K562 (cell line): ENCODE data around the gene NUP133. TPM values are rescaled to one million over a fixed set of nuclear protein-coding genes. Genes with fewer than 3 reads are reported as not detected.

Experiments
- ARID3A ChIP-seq: IDR thresholded peaks from 2 replicates; pipeline ENCODE4 v1.6.1; 2012; ENCODE audit warnings: low read depth, low read length, improper control_type of control experiment, borderline replicate concordance
- CBX8 ChIP-seq: fragments of 200-600 bp; sonication (generic); IDR thresholded peaks from 2 replicates; pipeline ENCODE4 v1.6.1; 2012; ENCODE audit warnings: borderline replicate concordance, mixed run types, low read depth, mild to moderate bottlenecking, moderate library complexity, mixed read lengths, low read length, control low read depth, inconsistent platforms; ENCODE audit not compliant: poor library complexity, severe bottlenecking; ENCODE audit errors: extremely low read depth
- E4F1 ChIP-seq: fragments of 250-450 bp; sonication (Bioruptor Pico); IDR thresholded peaks from 2 replicates; pipeline ENCODE4 v1.5.0; 2021; ENCODE audit warnings: mild to moderate bottlenecking, borderline replicate concordance
- ERF ChIP-seq: fragments of 450-650 bp; formaldehyde crosslinking; IDR thresholded peaks from 2 replicates; pipeline ENCODE4 v1.4.0; 2020; ENCODE audit warnings: mild to moderate bottlenecking, mixed read lengths
- EWSR1 ChIP-seq: fragments of 450-650 bp; IDR thresholded peaks from 2 replicates; pipeline ENCODE4 v1.6.1; 2018; ENCODE audit warnings: borderline replicate concordance, mild to moderate bottlenecking, low read depth, moderate library complexity; ENCODE audit not compliant: partially characterized antibody
- LCOR ChIP-seq: sonication (generic); formaldehyde crosslinking; IDR thresholded peaks from 2 replicates; pipeline ENCODE4 v1.8.0; 2022; ENCODE audit warnings: mild to moderate bottlenecking, missing genetic modification reagents
- MBD1 ChIP-seq: fragments of 250-450 bp; sonication (Bioruptor Pico); IDR thresholded peaks from 2 replicates; pipeline ENCODE4 v1.8.0; 2022; ENCODE audit warnings: inconsistent platforms
- PHB2 ChIP-seq: fragments of 450-650 bp; IDR thresholded peaks from 2 replicates; pipeline ENCODE4 v1.6.1; 2017; ENCODE audit warnings: low read depth
- PML ChIP-seq: IDR thresholded peaks from 2 replicates; pipeline ENCODE4 v1.6.1; 2012; ENCODE audit warnings: low read length, inconsistent platforms
- RAD51 ChIP-seq: fragments of 450-650 bp; IDR thresholded peaks from 2 replicates; pipeline ENCODE4 v1.7.1; 2016; ENCODE audit warnings: low read depth, mild to moderate bottlenecking, borderline replicate concordance
- RBBP5 ChIP-seq: fragments of 200-600 bp; sonication (generic); IDR thresholded peaks from 2 replicates; pipeline ENCODE4 v1.6.1; 2012; ENCODE audit warnings: borderline replicate concordance, mild to moderate bottlenecking, low read length, control low read depth, inconsistent platforms; ENCODE audit not compliant: insufficient read depth, poor library complexity, severe bottlenecking
- RBM22 ChIP-seq: fragments of 200-400 bp; formaldehyde crosslinking; IDR thresholded peaks from 2 replicates; pipeline ENCODE4 v1.6.1; 2018; ENCODE audit warnings: low read length, low read depth; ENCODE audit not compliant: poor library complexity, severe bottlenecking
- SIN3A ChIP-seq, 2 experiments: fragments of 150-350 bp in 1 of 2; IDR thresholded peaks; 2 replicates each; pipeline ENCODE4 v1.6.1; 2011 to 2016; ENCODE audit warnings: borderline replicate concordance in 2 of 2, low read depth in 2 of 2, low read length in 2 of 2, mild to moderate bottlenecking in 2 of 2, moderate library complexity in 2 of 2; ENCODE audit not compliant: control insufficient read depth in 1 of 2
- TAF15 ChIP-seq: fragments of 200-400 bp; formaldehyde crosslinking; IDR thresholded peaks from 2 replicates; pipeline ENCODE4 v1.6.1; 2017; ENCODE audit warnings: mild to moderate bottlenecking, low read depth, low read length, moderate library complexity
- TFE3 ChIP-seq: fragments of 450-650 bp; formaldehyde crosslinking; IDR thresholded peaks from 2 replicates; pipeline ENCODE4 v1.4.0; 2020; ENCODE audit warnings: mild to moderate bottlenecking, mixed read lengths
- WHSC1 ChIP-seq: IDR thresholded peaks from one replicate; pipeline ENCODE4 v1.6.1; 2012; ENCODE audit warnings: low read length, control low read depth, inconsistent platforms
- ZFPM2 ChIP-seq: fragments of 250-450 bp; sonication (Bioruptor Pico); IDR thresholded peaks from 2 replicates; pipeline ENCODE4 v1.5.1; 2022; ENCODE audit warnings: mild to moderate bottlenecking
- ZNF184 ChIP-seq: sonication (generic); formaldehyde crosslinking; IDR thresholded peaks from 2 replicates; pipeline ENCODE4 v1.5.0; 2020; ENCODE audit warnings: missing genetic modification reagents
- ZNF197 ChIP-seq: fragments of 200-800 bp; sonication (Bioruptor generic); IDR thresholded peaks from 2 replicates; pipeline ENCODE4 v1.6.1; 2016; ENCODE audit warnings: low read depth, missing genetic modification characterization, missing compliant biosample characterization
- ZNF764 ChIP-seq: fragments of 250-450 bp; sonication (Bioruptor Pico); IDR thresholded peaks from 2 replicates; pipeline ENCODE4 v1.4.0; 2020; ENCODE audit warnings: low read depth, mild to moderate bottlenecking, moderate library complexity
- ZNF785 ChIP-seq: fragments of 250-450 bp; sonication (Bioruptor Pico); IDR thresholded peaks from 2 replicates; pipeline ENCODE4 v1.4.0; 2020; ENCODE audit warnings: mild to moderate bottlenecking
- polyA plus RNA-seq, 8 experiments: library from polyadenylated mRNA; depleted of rRNA in 4 of 8; stranded (reverse) in 5 of 8; unstranded in 3 of 8; fragments of >200 nt; fragmentation: Nextera tagmentation in 2 of 8; fragmentation: Illumina TruSeq in 1 of 8; extraction: Ambion mirVana in 2 of 8; extraction: Trizol in 1 of 8; gene quantifications; 2 replicates each; pipeline versions ENCODE4 v1.2.1 to v1.2.3, GENCODE V29; 2011 to 2014; ENCODE audit warnings: inconsistent platforms in 1 of 8, missing spikeins in 1 of 8
- total RNA-seq, 7 experiments: library from RNA; depleted of rRNA in 6 of 7; stranded (reverse); fragments of >200 nt in 6 of 7; fragmentation: Illumina TruSeq in 2 of 7; extraction: Trizol in 2 of 7; gene quantifications; 2 replicates each; pipeline versions ENCODE4 v1.2.1 to v1.2.3, GENCODE V29; 2011 to 2021; ENCODE audit warnings: low replicate concordance in 1 of 7

The NUP133 gene
- total and polyA plus RNA-seq, 9 of the 15 experiments (the other 6 are each of a cell fraction or from before 2014, with no cell fraction given), result 21.7 to 85.1 (median 61.3) TPM

GRCh38 chr1:229509576-229509975, 1.4 kb upstream of the NUP133 start (continued):
- TF ChIP-seq TAF15, result no peak
- TF ChIP-seq ZNF197, result no peak
- no peak for TF ChIP-seq PHB2
- TF ChIP-seq TFE3 (CRISPR knock-in tag), result no peak
- TF ChIP-seq ZNF184, result no peak
- peak in 1 of 2 experiments; percentile 37; a peak in 1 of 4 replicates for TF ChIP-seq SIN3A (IDR thresholded peaks at IDR 0.05; ENCODE audit: borderline replicate concordance in 2 of 2, control insufficient read depth in 1 of 2, low read depth in 2 of 2, low read length in 2 of 2)
- TF ChIP-seq RBBP5, result no peak
- TF ChIP-seq RBM22, result no peak
- TF ChIP-seq PML, result no peak
- no peak for TF ChIP-seq WHSC1
- TF ChIP-seq ZNF785, result no peak
- no peak for TF ChIP-seq CBX8
- TF ChIP-seq ZNF764 (CRISPR knock-in tag), result no peak
- TF ChIP-seq E4F1 (CRISPR knock-in tag), result no peak
- no peak for TF ChIP-seq ERF (CRISPR knock-in tag)
- TF ChIP-seq RAD51, result no peak
- no peak for TF ChIP-seq LCOR (CRISPR knock-in tag)
- TF ChIP-seq MBD1 (CRISPR knock-in tag), result no peak
- no peak for TF ChIP-seq EWSR1
- no peak for TF ChIP-seq ARID3A
- TF ChIP-seq ZFPM2 (CRISPR knock-in tag), result no peak
